Measurements from ENCODE around the gene S100A16.
"Not testable (repeated sequence)": the region's sequence is repeated elsewhere in the genome, so short reads cannot be mapped to it uniquely, and the experiment has no call there.

The S100A16 gene

GRCh38 chr1:153612755-153613331, at the start of gene S100A16:
Gene S100A16, minus strand, starts transcription at chr1:153613137. Its CDS starts 4,986 bp downstream, at chr1:153608151.
- peak; percentile 52 for DNase-seq (ENCODE audit: low spot score)

GRCh38 chr1:153662269-153662668, 49.3 kb upstream of the S100A16 start:
- DNase-seq (ENCODE audit: low spot score) = no peak

- no peak for DNase-seq (ENCODE audit: low spot score)
These were observed 48.3 kb upstream of the S100A16 start for GRCh38 chr1:153661111-153661708.

GRCh38 chr1:153659656-153660055, 46.7 kb upstream of the S100A16 start:
- no peak for DNase-seq (ENCODE audit: low spot score)

- no peak for DNase-seq (ENCODE audit: low spot score)
These were observed 46.2 kb upstream of the S100A16 start for GRCh38 chr1:153659175-153659534.

GRCh38 chr1:153658400-153659174, 45.6 kb upstream of the S100A16 start, which contains the start of gene SNAPIN:
Gene SNAPIN, plus strand, starts transcription at chr1:153658703. Its CDS starts 41 bp downstream, at chr1:153658744.
- peak; percentile 97 for DNase-seq (ENCODE audit: low spot score)

- DNase-seq (ENCODE audit: low spot score) = no peak
These were observed 42.4 kb upstream of the S100A16 start for GRCh38 chr1:153655333-153655732.

- no peak for DNase-seq (ENCODE audit: low spot score)
These were observed 40.0 kb upstream of the S100A16 start for GRCh38 chr1:153652805-153653500.

- DNase-seq (ENCODE audit: low spot score) = no peak
These were observed 38.8 kb upstream of the S100A16 start for GRCh38 chr1:153651771-153652170.

GRCh38 chr1:153649863-153650235, 36.9 kb upstream of the S100A16 start:
- no peak for DNase-seq (ENCODE audit: low spot score)

- DNase-seq (ENCODE audit: low spot score) = no peak
These were observed 36.4 kb upstream of the S100A16 start for GRCh38 chr1:153649137-153649862.

GRCh38 chr1:153648000-153648643, 35.2 kb upstream of the S100A16 start:
- no peak for DNase-seq (ENCODE audit: low spot score)

GRCh38 chr1:153647346-153647714, 34.4 kb upstream of the S100A16 start:
- DNase-seq (ENCODE audit: low spot score) = no peak

GRCh38 chr1:153646672-153647345, 33.9 kb upstream of the S100A16 start:
- no peak for DNase-seq (ENCODE audit: low spot score)

GRCh38 chr1:153643816-153644215, 30.9 kb upstream of the S100A16 start:
- DNase-seq (ENCODE audit: low spot score) = no peak

GRCh38 chr1:153643100-153643499, 30.2 kb upstream of the S100A16 start:
- DNase-seq (ENCODE audit: low spot score) = no peak

- no peak for DNase-seq (ENCODE audit: low spot score)
These were observed 29.2 kb upstream of the S100A16 start for GRCh38 chr1:153642161-153642560.

GRCh38 chr1:153640861-153641260, 27.9 kb upstream of the S100A16 start:
- no peak for DNase-seq (ENCODE audit: low spot score)

GRCh38 chr1:153640213-153640612, 27.3 kb upstream of the S100A16 start:
- not testable (repeated sequence) for DNase-seq (ENCODE audit: low spot score)

GRCh38 chr1:153639280-153639679, 26.3 kb upstream of the S100A16 start:
- DNase-seq (ENCODE audit: low spot score) = no peak

GRCh38 chr1:153638261-153638660, 25.3 kb upstream of the S100A16 start:
- DNase-seq (ENCODE audit: low spot score) = no peak
